IPS-18c (cell line): Measurements from ENCODE around the gene SAMD15.

Experiments used
- H3K4me3 ChIP-seq: 2 replicates; pipeline ENCODE4 v1.7.0; 2013; ENCODE audit warnings: low read depth, mild to moderate bottlenecking, low read length, moderate library complexity; ENCODE audit not compliant: insufficient read depth
- H3K9me3 ChIP-seq: one replicate; pipeline ENCODE4 v1.6.1; 2013; ENCODE audit warnings: mild to moderate bottlenecking, low read length, moderate library complexity; ENCODE audit not compliant: control insufficient read depth, insufficient read depth

SAMD15 gene

DNA sequence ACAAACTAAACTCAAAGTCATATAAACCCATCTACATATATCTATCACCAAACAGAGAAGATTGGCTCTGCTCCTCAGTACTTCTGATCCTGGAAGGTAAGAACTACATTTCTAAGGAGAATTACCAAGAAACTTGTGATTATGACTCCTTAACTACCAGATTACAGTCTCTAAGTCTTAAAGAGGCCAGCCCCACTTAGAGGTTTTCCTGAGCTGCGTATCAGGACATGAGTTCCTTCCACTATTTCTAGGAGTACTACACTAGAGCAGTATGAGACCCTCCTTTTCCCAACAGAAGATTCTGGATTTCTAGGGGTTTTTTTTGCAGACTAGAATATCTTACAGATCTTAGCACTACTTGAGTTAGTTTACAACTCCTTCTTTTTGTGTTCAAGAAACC, 46.2 kb downstream of the SAMD15 start, which contains the start of gene NOXRED1:
TSS of gene NOXRED1 (minus strand) at position 101 of the 400 bp plus-strand sequence. CDS start 634 bp downstream, outside the sequence.
- H3K9me3 ChIP-seq, result peaks cover 3% of the 10 kb centered on the region
- H3K4me3 ChIP-seq, result no peak within 1 kb of the TSS

DNA sequence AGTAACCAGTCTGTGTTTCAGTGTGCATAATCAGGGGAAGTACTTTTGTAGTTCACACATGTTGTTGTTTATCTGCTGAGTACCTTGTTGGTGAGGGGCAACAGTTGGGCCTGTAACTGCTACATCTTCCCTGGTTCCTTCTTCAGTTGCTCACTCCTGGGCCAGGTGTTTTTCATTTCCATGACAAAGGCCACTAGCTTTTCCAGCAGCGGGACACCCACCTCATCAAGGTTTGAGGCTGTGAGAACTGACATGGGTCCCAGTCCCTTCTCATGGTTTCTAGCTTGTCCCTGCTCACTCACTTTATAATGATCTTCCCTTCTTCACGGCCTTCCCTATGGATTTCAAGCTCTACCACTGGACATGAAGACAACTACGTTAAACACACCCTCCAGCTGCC, 47.7 kb downstream of the SAMD15 start:
- peak overlapping the region; percentile 5; the same call in 1 of the 2 replicates for H3K4me3 ChIP-seq
- peaks cover under 1% of the 10 kb centered on the region for H3K9me3 ChIP-seq

DNA sequence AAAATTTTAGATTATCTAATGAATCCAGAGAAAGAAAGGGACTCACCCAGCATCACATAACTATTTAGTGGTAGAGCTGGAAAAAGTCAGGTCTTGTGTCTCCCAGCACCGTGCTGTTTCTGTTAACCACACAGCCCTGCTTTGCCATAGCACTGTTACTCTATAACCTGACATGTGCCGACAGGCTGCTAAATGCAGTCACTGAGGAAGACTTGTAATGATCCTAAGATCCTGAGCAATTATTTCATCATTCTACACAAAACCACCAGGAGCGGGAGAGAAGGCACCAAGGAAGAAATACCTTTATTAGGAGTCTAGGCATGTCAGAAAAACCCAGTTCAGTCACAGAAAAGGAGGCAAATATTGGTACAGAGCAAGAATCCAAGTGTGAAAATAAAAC, 49.2 kb downstream of the SAMD15 start:
- H3K4me3 ChIP-seq, result no peak overlapping the region
- H3K9me3 ChIP-seq, result no peaks in the 10 kb centered on the region

DNA sequence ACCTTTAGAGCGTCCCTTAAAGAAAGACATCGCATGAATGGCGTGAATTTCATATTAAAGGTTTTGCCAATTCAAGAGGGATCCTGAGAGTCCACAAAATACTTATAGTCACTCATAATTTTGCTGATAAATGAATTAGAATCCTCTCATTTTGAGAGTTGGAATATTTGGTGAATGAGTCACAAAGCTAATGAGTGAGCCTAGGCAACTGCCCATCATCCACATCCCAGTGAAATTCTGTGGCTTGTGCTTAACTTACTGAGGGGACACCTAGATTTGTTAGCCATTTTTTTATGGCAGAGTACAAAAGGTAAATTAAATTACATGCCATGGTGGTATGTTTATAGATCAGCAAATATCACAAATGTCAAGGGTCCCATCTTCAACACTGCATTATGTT, 58.9 kb downstream of the SAMD15 start:
- Histone ChIP-seq H3K4me3 (no peak overlapping the region), H3K9me3 (no peaks in the 10 kb centered on the region)

DNA sequence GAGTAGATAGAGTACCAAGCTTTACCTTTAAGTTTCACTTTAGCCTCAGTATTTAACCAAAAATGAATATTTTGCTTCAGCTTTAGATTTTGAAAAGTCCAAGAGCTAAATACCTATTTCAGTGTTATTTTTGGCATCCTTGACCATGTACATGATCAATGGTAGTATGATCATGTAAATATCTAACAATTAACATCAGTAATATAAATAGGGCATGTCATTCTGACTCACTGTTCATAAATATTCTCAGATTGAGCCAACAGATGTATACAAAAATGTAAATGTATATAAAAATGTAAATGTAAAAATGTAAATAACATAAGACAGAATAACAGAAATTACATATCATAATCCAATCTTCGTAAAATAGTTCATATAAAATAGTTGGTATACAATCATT, 61.4 kb downstream of the SAMD15 start:
- H3K9me3 ChIP-seq, result no peaks in the 10 kb centered on the region
- H3K4me3 ChIP-seq, result no peak overlapping the region

DNA sequence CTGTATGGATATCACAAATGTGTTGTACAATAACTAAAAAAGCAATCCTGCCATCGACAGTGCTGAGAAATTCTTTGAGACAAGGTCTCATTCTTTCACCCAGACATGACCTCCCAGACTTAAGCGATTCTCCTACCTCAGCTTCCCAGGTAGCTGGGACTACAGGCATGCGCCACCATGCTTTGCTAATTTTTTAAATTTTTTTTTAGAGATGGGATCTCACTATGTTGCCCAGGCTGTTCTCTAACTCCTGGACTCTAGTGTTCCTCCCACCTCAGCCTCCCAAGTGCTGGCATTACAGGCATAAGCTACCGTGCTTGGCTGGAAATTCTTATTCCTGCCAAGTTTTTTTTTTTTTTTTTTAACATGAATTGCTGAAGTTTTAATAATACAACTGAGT, 62.7 kb downstream of the SAMD15 start:
- Histone ChIP-seq H3K4me3 (no peak overlapping the region), H3K9me3 (no peaks in the 10 kb centered on the region)
